GM12873 (cell line): ENCODE results near the gene HPSE2.

Experiments
- CTCF ChIP-seq: IDR thresholded peaks from 2 replicates; pipeline ENCODE4 v1.5.1; 2012; ENCODE audit warnings: low read depth, mild to moderate bottlenecking, moderate library complexity, low read length, control low read depth; ENCODE audit not compliant: insufficient read depth; ENCODE audit errors: missing control alignments

The HPSE2 gene

GRCh38 chr10:98478430-98479222 is 757.0 kb downstream of the HPSE2 start:
- TF ChIP-seq CTCF: no peak

- no peak for TF ChIP-seq CTCF
Observed at GRCh38 chr10:98477861-98478260, 757.8 kb downstream of the HPSE2 start.

DNA sequence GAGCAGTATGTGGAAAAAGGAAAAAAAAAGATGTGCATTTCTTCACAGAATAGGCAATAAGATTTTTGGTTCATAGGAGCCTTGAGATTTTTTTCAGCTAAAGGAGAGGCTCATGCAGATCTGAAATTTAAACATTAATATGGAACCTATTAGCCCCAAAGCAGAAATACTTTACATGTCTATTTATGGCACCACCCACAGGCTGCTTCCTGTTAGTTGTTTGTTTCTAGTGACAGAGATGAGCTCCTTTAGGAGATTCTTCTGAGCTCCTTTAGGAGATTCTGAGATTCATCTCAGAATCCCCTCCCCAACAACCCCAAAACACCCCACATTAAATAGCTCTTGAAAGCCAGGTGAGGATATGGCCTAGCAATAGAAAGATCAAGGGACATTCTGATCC is 761.0 kb downstream of the HPSE2 start:
- TF ChIP-seq CTCF: no peak

- no peak for TF ChIP-seq CTCF
Observed at GRCh38 chr10:98472196-98472595, 763.5 kb downstream of the HPSE2 start.

GRCh38 chr10:98470850-98471249 is 764.8 kb downstream of the HPSE2 start:
- TF ChIP-seq CTCF: no peak

GRCh38 chr10:98469001-98469931 is 766.4 kb downstream of the HPSE2 start:
- no peak for TF ChIP-seq CTCF
